Ecto neural progenitor cell (in vitro differentiated cells): ENCODE results near the gene HIVEP2.

Experiments
- DNase-seq: peaks from one replicate; pipeline ENCODE4 v3.0.0-alpha.2; 2018; ENCODE audit warnings: low spot score

HIVEP2 gene

DNA sequence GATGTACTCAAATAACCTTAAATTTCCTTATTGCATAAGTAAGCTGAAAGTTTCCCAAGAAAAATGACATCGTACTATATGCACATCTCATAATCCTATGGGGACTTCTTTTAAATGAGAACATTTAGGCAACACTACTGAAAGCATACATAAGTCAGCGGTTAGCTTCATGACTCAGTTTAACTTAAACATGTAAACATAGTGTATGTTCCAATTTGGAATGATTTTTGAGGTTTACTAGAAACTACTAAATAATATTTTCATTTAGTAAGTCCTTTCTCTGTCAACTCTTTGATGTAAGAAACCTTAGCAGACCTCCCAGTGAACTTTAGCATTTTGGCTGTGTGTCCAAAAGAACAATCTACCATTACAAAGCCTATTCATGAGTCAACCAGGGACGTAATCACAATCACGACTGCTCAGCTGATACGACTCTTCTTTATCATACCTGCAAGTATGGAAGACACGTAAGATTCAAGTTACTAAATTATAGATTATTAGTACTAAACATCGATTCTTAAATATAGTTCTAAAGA lies 19.3 kb downstream of the HIVEP2 start:
- no peak for DNase-seq

DNA sequence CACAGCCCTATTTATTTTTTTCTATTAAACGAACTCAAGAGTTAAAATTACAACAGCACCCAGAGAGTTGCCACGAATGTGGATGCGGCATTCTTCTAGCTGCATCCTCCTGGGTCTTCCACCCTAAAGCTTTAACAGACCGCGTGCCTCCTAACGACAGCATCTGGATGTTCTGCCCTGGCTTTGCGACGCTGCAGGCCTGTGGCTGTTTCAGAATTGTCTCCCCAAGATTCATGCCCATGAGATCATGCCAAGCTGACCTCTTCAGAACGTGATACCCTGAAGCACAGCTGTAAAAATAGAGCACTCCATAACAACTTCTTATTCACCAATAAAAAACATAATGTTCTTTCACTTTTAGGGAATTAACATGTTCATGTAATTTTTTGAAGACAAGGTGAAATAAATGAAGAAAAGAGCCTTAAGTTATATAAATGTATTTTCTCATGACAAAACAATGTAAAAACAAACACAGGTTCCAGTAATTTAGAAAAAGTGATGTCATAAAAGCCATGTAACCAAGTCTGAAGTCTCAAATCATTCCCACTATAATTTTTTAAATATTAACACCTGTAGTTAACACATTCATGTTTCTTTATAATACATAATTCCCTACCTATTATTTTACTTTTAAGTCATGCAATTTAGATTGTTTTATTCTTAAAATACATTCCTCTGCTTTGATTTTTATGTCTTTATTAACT lies 26.5 kb downstream of the HIVEP2 start:
- DNase-seq: no peak

DNA sequence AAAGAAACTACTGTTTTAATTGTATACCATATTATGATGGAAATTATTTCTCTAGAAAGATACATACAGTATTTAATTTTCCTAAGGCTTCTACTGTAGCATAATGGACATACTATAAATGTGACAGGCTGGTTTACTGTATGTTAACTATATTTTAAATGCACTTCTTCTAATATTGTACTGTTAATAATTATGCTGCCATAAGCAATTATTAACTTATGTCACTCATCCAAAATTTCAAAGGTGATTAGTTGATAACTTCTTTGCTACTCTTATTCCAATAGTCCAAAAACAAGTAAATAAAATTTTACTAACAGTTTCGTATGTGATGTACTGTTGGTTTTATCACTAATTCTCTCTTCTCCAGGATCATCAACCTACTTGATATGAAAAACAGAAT lies 28.1 kb downstream of the HIVEP2 start:
- DNase-seq: no peak

DNA sequence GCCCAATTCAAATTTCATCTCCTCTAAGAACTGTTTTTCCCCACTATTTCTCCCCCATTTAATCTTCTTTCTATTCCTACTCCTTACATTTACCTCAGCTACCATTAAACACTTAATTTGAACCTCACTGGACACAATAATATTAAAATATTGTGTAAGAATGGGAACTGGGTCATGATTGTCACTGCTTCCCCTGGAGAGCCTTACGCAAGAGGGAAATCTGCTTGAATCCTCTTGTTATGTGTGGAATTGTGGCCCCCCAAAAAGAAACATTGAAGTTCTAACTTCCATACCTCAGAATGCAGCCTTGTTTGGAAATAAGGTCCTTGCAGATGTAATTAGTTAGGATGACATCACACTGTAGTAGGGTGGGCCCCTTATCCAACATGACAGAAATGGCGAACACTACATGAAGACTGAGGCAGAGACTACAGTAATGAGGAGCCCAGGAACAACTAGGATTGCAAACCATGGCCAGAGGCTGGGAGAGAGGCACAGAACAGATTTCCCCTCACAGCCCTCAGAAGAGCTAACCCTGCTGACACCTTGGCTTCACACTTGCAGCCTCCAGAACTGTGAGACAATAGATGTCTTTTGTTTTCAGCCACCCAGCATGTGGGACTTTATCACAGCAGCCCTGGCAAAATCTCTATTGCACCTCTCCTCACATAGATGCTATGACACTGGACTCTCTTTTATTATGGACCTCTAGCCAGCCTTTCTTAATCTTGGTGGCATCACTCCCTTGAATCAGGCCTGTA lies 29.9 kb downstream of the HIVEP2 start:
- no peak for DNase-seq

DNA sequence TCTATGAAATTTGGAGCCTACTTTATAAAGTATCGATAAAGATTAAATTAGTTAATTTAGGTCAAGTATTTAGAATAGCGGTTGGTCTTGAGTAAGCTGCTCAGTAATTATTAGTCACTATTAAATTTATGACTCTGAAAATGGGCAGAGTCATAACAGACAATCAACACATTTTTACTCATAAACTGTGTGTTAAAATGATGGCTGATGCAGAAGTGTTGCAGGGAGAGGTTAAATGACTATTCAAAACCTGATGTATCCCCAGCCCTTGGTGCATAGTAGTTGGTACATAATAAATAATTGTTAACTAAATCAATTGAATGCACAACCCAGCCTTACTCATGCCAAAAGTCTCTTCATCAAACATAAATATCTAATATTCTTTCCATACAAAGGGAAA lies 30.6 kb downstream of the HIVEP2 start:
- no peak for DNase-seq

DNA sequence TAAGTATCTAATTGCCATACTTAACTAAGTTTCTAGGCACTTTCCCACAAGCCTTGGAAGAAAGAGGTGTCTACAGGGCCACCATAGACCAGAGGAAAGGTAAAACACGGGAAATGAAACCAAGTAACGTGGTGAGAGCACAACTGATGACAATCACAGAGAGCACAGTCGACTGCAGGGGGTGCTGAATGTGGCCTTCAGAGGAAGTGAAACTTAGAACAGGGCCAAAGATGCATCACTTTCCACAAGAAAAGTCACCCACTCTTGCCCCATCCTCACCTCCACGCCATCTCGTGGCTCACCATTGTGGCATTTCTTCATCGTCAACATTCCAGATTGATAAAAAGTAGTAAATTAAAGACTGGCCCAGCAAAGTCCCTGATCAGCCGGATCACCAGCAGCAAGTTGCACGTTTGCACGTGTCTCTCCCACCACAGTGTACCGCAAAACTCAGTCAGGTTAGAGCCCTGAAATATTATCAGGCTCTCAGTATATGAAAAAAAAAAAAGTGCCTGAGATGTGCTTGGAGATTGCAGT lies 31.4 kb downstream of the HIVEP2 start:
- DNase-seq: no peak

DNA sequence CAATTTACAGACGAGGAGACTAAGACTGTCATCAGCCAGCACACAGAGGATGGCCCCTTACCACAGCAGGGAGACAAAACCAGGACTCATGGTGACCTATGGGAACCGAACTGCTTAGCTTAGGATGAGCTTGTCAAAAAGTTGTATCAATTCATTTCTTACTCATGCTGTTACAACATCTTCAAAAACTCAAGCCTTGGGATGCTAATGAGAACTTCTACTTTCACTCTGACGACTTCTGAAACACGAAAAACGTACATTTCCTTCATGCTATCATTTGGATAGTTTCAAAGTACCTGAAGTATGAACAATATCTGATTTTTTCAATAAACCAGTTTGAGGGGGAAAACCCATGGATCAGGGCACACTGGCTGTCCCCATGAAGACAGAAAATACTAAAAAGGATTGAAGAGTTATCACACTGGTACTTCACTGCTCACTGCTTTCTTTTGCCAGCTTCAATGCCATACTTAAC lies 31.9 kb downstream of the HIVEP2 start:
- DNase-seq: no peak

DNA sequence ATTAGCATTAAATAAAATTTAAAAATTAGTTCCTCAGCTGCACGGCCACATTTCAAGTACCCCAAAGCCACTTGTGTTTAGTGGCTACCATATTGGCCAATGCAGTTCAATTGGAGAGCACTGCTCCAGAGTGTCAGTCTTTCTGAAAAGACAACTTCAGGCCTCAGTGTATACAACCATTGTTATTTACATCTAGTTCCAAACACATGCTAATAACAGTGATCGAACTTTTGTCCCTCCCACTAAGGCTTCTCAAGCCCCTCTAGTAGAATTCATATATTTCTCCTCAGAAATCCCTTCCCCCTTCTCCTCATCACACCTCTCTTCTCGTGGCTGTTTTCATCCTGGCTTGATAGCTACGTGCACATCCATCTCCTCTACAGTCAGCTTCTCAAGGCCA lies 32.9 kb downstream of the HIVEP2 start:
- no peak for DNase-seq

DNA sequence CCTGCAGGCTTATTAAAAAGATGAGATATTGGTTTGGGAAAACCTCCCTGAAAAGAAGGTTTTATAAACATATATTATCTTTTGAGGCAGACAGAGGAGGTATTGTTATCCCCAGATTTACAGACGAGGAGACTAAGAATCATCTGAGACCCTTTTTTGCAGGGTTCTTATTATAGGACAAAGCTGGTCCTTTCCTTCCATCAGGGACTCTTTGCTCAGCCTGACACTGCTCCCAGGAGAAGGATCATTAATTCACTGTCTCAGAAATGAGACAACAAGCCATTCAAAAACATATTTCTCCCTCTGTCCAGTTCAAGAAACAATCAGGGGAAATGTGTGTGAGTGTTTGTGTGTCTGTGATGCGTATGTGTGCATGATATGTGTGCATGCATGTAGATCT lies 33.5 kb downstream of the HIVEP2 start:
- no peak for DNase-seq

DNA sequence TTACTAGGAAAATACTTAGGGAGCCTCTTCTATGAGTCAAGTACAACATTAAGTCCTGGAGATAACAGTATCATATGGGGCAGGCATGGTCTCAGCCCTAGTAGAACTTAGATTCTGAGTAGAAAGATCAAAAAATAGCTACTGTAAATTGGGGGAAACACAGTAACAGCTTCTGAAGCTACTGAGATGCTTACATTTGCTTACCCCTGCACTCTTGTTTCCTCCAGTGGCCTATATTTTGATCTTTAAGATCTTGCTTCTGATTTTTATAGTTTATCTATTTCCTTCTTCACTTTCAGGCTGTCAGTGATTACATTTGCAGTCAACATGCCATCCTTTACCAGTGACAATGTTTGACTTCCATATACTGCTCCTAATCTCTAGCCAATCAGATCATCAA lies 35.3 kb downstream of the HIVEP2 start:
- no peak for DNase-seq

DNA sequence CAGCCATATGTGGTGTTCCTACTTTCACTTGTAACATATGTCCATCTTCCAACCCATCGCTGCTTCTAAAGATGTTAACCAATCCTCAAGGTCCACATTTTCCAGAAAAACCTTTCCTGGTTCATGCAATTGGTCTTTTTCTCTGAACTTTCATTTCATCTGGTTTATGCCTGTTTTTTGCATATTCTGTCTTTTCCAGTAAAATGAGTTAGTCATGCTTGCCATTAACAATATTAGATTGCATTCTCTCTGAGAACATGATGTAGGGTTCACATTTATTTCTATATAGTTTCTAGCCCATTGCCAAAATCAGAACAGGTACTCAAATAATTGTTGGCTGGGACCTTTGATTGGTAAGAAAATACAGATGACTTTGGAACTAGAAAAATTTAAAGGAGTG lies 36.7 kb downstream of the HIVEP2 start:
- no peak for DNase-seq

DNA sequence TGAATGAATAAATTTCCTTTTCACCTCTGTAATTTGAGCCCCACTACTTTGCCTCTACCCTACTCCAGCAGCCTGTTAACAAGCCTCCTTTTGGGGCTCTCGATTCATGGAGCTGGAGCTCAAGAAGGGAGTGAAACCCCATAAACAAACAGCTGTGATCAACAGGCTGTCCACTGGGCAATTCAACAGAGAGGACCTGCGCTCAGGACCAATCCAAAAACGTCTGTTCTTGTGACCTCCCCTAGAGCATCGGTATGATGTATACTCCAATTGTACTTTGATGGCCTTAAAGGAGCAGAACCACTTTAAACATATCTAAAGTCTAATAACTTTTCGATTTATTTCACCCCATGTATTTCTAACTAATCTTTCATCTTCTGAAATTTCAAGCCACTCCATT lies 37.4 kb downstream of the HIVEP2 start:
- DNase-seq: no peak

DNA sequence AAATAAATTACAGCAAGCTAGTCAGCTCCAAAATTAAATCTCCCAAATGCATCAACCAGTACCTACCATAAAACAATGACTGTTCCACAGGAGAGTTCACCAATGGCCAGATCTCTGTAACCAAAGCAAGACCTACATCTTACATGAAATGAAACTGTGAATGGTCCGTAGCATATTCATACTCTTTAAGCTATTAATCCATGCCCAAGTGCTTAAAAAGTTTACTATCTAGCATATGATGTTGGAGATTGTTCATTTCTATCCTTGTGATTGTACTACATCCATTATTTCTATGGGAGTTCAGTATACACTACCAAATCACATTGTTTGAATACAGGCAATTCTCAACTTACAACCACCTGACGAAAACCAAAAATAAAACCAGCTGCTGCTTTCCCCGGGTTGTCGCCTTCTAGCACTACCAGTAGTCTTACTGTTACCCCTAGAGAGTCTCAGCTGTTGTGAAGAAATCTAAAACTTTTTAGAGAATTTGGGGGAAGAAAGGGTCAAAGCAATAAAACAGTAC lies 38.0 kb downstream of the HIVEP2 start:
- no peak for DNase-seq

DNA sequence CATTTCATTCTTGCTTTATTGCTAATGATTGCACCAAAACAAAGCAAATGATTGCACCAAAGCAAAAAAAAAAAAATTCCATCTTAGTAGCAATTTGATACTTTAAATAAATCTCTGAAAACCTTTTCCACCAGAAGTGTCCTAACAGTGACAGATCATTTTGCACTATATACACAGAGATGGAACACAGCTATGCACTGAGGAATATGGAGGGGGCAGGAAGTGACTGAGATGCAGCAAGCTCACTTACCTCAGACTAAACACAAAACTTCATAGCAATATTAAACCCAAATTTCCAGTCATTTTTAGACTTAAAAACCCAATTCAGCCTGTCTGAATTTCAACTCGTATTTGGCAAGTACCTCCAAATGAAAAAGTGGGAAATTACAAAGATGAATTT lies 41.2 kb downstream of the HIVEP2 start:
- DNase-seq: no peak

DNA sequence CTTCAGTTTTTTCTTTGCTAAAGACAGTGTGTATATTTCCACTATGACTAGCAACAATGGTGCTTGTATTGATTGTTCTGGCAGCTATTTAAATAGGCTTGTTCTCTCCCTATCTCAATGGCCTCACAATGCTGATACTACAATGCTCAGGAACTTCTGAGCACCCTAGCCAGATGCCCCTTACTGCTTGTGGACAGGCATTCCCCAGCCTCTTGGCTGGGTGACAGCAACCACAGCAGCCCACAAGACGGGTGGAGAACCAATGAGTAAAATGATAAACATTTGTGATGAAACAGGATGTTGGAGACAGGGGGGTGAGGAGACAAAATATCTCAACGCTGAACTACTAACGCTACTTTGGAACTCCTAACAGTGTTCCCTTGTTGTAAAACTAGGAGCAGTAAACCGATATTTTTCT lies 42.3 kb downstream of the HIVEP2 start:
- no peak for DNase-seq

DNA sequence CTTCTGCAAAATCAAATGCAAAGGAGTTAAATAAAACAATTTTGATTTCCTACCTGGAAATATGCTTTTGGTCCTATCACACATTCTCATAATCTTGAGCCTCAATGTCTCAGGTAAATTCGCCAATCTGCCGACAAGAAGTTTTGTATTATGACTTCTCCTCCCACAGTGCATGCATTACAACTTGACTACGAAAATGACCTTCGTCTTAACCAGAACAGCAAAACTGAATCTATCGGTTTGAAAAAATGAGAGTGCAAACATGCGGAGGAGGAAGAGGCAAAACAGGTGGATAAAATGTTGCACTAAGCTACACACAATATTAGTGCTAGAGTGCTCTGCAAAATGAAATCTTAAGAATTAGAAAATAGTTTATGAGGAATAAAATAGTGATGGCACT lies 43.4 kb downstream of the HIVEP2 start:
- no peak for DNase-seq

DNA sequence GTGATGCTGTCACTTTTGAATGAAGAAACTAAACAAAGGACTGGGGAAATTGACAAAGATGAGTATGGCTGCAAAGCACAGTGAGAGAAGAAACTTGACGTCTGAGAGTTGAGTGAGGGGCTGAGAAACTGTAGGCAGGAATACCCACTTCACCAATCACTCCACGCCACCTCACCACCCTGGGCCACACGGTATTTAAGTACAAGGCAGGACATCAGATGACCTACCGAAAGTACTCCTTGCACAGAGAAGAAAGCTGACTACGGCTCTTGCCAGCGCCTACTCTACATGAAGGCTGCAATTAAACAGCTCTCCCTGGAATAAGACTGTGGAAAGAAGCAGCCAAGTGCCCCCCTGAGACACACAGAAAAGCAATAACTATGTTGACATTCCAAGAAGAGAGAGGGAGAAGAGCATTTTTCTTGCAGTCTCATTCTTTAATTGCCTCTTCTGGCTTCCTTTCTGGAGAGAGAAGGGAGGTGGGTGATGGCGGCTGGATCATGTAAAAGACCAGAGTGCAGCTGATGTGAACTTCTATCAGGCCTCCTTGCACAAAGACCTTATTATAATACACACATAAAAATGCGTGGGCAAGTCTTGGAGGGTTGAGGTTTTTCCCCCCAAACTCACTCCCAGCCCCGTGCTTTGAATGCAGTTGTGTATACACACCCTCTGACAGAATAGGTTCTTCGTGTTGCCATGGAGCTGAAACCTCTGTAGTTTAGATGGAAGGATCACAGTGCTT lies 44.6 kb downstream of the HIVEP2 start:
- no peak for DNase-seq

DNA sequence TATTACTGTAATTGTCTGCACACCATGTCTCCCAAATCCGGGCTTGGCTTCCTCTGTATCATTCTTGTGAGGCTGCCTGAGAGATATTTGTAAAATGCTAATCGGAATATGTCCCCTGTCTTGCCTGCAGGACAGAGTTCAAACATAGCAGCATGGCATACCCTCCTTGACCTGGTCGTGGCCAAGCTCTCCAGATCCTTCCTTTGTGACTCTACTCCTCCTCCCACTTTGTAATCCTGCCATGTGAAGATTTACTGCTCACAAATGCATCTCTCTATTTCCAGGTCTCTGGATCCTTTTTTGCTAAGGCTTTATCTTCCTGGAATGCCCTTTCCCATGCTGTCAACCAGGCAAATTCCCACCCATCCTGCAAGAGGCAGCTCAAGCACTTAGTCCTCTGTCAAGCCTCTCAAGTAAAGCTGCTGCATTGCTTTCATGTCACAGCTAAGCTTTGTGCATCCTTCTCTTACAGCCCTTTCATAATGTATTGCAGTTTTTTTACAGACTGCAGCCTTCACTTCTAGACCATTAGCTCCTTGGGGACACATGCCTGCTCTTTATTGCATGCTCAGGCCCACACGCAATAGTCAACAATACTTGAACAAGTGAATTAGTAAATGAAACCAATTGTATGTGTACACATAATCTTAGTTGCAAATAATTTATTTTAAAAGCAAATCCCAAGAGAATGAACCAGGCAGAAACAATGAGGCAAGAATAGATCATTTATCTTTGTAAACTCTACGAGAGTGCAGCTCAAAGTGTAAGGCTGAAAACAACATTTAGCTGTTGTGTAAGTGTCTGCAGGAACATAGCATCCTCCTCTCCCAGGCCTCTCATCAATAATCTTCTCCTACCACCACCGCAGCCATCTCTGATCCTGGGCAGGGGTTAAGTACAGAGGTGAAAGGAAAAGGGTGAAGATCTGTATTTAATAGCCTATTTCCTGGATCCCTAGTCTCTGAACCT lies 45.8 kb downstream of the HIVEP2 start:
- no peak for DNase-seq

DNA sequence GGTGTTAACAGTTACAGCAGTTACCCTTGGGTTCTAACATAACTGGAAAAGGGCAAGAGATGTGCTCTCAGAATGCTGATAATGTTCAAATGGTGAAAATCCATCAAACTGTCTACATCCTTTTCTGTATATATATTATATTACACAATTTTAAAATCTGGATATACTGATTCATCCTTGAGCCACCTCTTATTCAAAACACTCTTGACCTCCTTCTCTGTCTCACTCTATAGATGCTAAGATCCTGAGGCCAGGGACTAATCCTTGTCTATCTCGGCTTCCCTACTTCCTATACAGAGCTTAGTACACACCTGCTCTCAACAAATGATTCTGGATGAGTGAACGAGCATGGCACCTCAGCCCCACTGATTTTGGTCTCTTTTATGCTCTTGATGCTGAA lies 47.3 kb downstream of the HIVEP2 start:
- no peak for DNase-seq

DNA sequence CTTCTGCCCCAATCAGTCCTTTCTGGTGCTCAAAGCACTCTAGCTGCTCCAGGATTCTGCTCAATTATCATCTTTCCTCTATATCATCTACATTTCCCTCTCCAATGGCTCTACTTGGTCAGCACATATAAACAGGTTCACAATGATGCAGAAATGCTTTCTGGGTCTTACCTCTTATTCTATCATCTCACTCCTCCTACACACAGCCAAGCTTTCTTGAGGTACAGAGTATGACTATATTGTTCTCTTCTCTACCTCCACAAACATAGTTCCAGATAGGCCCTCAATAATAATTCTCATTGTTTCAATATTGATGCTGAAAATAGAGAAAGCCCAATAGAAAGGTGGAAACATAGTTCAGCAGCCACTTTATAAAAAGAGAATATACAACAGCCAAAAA lies 48.2 kb downstream of the HIVEP2 start:
- DNase-seq: no peak

DNA sequence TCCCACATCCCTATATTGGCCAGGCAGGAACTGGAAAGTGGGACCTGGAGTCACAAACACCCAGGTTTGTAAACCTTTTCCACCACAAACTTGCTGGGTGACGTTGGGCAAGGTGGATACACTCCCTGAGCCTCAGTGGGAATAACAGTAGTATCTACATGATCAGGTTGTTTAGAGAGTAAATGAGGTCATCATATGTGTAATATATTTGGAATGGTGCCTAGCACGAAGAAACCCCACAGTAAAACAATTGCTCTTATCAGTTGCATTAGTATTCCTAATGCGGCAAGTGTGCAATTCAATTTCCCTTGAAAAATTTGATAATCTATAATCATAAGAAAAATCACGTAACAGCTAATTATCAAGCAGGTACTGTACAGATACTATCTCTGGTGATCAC lies 51.9 kb downstream of the HIVEP2 start:
- DNase-seq: no peak
